Stimulated activated naive B cell treated with anti-CD40 and anti-IgM and Interleukin-4, amounts not matched to agents 10 μg/mL and 1 μg/mL and 100 μg/mL, for 72 hours (primary cell): Measurements from ENCODE around the gene MSH5.
A peak's percentile ranks its signal among the peaks of the same experiment; 100 is the strongest.

Experiments
- ATAC-seq, 2 donors: fragments of 150-1000 bp; cut with Tn5 transposase; replicated peaks; 2 replicates each; pipeline ENCODE4 v1.10.0; 2021; ENCODE audit warnings: moderate library complexity in 1 of 2
- DNase-seq: peaks from one replicate; pipeline ENCODE4 v3.0.0; 2021
- H3K27ac Mint-ChIP-seq: one replicate; pipeline ENCODE4 v1.8.0; 2022; ENCODE audit warnings: mild to moderate bottlenecking, mixed read lengths
- H3K27me3 Mint-ChIP-seq, 2 donors: one replicate each; pipeline ENCODE4 v1.8.0; 2022; ENCODE audit warnings: mixed read lengths in 2 of 2
- H3K36me3 Mint-ChIP-seq, 2 donors: one replicate each; pipeline ENCODE4 v1.8.0; 2022; ENCODE audit warnings: mixed read lengths in 2 of 2, mild to moderate bottlenecking in 1 of 2
- H3K4me1 Mint-ChIP-seq, 2 donors: one replicate each; pipeline ENCODE4 v1.8.0; 2022; ENCODE audit warnings: mixed read lengths in 2 of 2, mild to moderate bottlenecking in 1 of 2
- H3K4me3 Mint-ChIP-seq, 2 donors: one replicate each; pipeline ENCODE4 v1.8.0; 2022; ENCODE audit warnings: mild to moderate bottlenecking in 2 of 2, mixed read lengths in 2 of 2, moderate library complexity in 1 of 2
- H3K9me3 Mint-ChIP-seq, 2 donors: one replicate each; pipeline ENCODE4 v1.8.0; 2022; ENCODE audit warnings: mixed read lengths in 2 of 2, mild to moderate bottlenecking in 1 of 2

The MSH5 gene

GRCh38 chr6:31720196-31720770 is 19.5 kb upstream of the MSH5 start:
- Mint-ChIP-seq H3K9me3 (no peaks in the 10 kb centered on the region), H3K4me1 (peaks cover 10 to 13% of the 10 kb centered on the region in 2 donors), H3K4me3 (no peak overlapping the region), H3K36me3 (peaks cover 0 to 2% of the 10 kb centered on the region in 2 donors), H3K27ac (no peak overlapping the region), H3K27me3 (no peaks in the 10 kb centered on the region)
- DNase-seq (no peak), ATAC-seq (no peak)

DNA sequence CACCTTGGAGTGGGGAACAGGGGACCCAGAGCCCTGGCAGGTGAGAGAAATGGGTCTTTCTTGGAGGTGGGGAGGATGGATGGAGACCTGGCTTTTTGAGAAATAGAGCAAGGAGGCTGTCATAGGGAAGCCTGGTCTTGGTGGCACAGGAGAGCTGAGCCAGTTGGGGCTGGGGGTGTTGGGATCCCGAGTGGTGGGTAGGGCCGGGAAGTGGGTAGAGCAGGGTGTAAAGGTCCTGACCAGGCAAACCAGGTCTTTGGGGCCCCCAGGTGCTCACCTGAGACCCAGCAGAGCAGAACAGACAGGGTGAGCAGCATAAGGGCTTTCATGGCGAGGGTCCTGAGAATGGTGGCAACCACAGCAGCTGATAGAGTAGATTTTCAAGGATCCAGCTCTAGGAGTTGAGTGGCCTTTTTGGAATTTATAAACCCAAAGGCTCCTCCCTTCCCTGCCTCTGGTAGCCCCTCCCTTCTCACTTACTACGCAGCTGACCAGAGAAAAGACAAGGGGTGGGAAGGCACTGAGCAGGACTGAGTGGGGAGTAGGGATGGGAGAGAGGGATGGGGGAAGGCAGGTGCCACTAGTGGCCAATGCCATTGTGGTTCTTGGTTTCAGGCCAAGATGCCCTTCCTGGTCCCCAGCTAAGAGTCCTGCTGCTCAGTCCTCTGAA is 18.3 kb upstream of the MSH5 start, which contains the start of gene LY6G6C:
LY6G6C (minus strand) TSS at position 396 of the 670 bp plus-strand sequence; CDS start at position 329, 67 bp downstream.
- H3K27me3 Mint-ChIP-seq: no peaks in the 10 kb centered on the region
- H3K27ac Mint-ChIP-seq: no peak within 1 kb of the TSS
- ATAC-seq: no peak
- peaks cover 20 to 25% of the 10 kb centered on the region in 2 donors for H3K4me1 Mint-ChIP-seq
- no peaks in the 10 kb centered on the region for H3K9me3 Mint-ChIP-seq
- H3K4me3 Mint-ChIP-seq: no peak within 1 kb of the TSS
- peaks cover 9 to 10% of the 10 kb centered on the region in 2 donors for H3K36me3 Mint-ChIP-seq
- DNase-seq: no peak

- peaks cover 16 to 17% of the 10 kb centered on the region in 2 donors for H3K36me3 Mint-ChIP-seq
- no peaks in the 10 kb centered on the region for H3K27me3 Mint-ChIP-seq
- DNase-seq (no peak), ATAC-seq (no peak)
- no peak overlapping the region for H3K27ac Mint-ChIP-seq
- H3K9me3 Mint-ChIP-seq: no peaks in the 10 kb centered on the region
- H3K4me3 Mint-ChIP-seq: no peak overlapping the region
- peaks cover 27 to 32% of the 10 kb centered on the region in 2 donors for H3K4me1 Mint-ChIP-seq
These were observed 17.6 kb upstream of the MSH5 start for GRCh38 chr6:31722173-31722572.

DNA sequence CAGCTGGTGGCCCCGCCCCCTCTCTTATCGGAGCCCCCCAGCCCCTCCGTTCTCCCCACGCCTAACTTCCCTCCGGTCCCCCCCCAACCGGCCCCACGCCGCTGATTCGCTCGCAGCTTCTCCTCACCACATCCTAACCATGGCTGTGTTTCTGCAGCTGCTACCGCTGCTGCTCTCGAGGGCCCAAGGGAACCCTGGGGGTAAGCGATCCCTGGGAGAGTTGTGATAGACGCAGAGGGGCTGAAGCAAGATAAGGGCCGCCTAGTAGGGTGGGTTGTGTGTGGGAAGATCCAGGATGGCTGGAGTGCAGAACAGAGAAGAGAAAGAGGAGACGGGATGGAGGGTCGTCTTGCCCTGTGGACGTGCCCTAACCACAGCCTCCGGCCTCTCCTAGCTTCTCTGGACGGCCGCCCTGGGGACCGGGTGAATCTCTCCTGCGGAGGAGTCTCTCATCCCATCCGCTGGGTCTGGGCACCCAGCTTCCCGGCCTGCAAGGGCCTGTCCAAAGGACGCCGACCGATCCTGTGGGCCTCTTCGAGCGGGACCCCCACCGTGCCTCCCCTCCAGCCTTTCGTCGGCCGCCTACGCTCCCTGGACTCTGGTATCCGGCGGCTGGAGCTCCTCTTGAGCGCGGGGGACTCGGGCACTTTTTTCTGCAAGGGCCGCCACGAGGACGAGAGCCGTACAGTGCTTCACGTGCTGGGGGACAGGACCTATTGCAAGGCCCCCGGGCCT is 16.4 kb upstream of the MSH5 start, which contains the start of gene MPIG6B:
MPIG6B (plus strand) TSS at position 129 of the 735 bp plus-strand sequence; CDS start at position 140, 11 bp downstream.
- H3K27me3 Mint-ChIP-seq: no peaks in the 10 kb centered on the region
- ATAC-seq (no peak), DNase-seq (no peak)
- peaks cover 38 to 44% of the 10 kb centered on the region in 2 donors for H3K4me1 Mint-ChIP-seq
- peak within 1 kb of the TSS; percentile 10 to 50 for H3K4me3 Mint-ChIP-seq
- peak within 1 kb of the TSS; percentile 78 for H3K27ac Mint-ChIP-seq
- H3K9me3 Mint-ChIP-seq: no peaks in the 10 kb centered on the region
- peaks cover 24% of the 10 kb centered on the region in 2 donors for H3K36me3 Mint-ChIP-seq

DNA sequence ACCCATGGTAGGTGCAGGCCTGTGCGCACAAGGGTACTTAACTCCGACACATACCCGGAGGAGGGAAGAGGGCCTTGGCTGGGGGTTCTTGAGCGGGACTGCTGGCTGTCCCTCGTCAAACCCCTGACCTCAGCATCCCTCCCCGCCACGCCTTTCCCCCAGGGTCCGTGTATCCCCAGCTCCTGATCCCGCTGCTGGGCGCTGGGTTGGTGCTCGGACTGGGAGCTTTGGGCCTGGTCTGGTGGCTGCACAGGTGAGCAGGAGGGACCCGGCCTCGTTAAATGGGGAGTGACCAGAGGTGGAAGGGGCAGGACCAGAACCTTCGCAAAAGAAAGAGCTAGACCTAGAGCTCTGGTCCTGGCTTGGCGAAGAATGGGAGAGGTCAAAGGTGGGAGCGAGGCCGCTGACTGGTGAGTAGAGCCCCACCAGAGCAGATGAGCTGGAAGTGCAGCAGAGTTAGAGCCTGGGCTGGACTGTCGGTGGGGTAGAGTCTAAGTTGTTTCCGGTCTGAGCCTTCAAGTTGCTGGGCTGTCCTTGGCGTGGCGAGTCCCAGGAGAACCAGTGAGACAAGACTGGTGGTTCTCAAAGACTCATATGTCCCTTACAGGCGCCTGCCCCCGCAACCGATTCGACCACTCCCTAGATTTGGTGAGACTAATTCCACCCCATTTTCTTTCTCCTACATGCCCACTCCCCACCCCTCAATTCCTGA is 15.7 kb upstream of the MSH5 start:
- H3K27ac Mint-ChIP-seq: peak overlapping the region; percentile 78
- peaks cover 45 to 51% of the 10 kb centered on the region in 2 donors for H3K4me1 Mint-ChIP-seq
- H3K27me3 Mint-ChIP-seq: no peaks in the 10 kb centered on the region
- H3K9me3 Mint-ChIP-seq: no peaks in the 10 kb centered on the region
- DNase-seq (no peak), ATAC-seq (no peak)
- no peak overlapping the region for H3K4me3 Mint-ChIP-seq
- peaks cover 29% of the 10 kb centered on the region in 2 donors for H3K36me3 Mint-ChIP-seq

DNA sequence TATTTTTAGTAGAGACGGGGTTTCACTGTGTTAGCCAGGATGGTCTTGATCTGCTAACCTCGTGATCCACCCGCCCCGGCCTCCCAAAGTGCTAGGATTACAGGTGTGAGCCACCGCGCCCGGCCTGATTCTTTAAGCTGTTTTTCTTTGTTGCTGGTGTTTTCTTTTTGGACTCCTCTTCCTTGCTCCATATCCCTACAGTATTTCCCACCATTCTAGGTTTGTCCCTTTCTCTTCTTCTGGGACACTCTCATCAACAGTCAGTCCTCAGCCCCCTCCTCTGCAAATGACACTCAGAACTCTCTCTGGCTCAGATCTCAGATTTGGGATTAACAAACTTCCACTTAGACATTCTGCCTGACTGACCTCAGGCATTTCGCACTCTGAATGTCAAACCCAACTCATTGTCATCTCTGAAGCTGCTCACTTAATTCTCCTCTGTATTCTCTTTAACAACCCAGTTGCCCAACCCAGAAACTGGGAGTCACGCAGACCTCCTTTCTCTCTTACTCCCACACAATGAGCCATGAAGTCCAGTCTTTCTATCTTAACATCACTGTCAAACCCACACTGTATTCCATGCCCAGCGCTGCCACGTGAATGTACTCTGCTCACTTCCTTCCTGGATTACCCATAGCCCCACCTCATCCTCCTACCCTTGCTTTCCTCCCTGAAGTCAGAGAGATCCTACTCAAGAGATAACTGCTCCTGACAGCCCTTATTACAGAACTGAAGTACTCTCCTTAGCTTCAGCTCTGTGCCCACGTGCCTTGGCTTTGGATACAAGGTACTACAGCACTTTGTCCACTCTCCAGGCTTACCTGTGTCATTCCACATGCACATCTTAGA is 14.1 kb upstream of the MSH5 start:
- Mint-ChIP-seq H3K36me3 (peaks cover 35 to 42% of the 10 kb centered on the region in 2 donors), H3K9me3 (no peaks in the 10 kb centered on the region), H3K4me1 (peaks cover 58 to 65% of the 10 kb centered on the region in 2 donors), H3K4me3 (no peak overlapping the region), H3K27ac (peak overlapping the region; percentile 0), H3K27me3 (no peaks in the 10 kb centered on the region)
- no peak for ATAC-seq
- no peak for DNase-seq

- Mint-ChIP-seq H3K4me1 (peaks cover 58 to 78% of the 10 kb centered on the region in 2 donors), H3K36me3 (peaks cover 39 to 51% of the 10 kb centered on the region in 2 donors), H3K9me3 (no peaks in the 10 kb centered on the region), H3K27ac (peak overlapping the region; percentile 98), H3K4me3 (peak overlapping the region; percentile 75 to 97), H3K27me3 (no peaks in the 10 kb centered on the region)
- peak; percentile 80 for DNase-seq
- peak; percentile 85 to 88 for ATAC-seq
These were observed 12.6 kb upstream of the MSH5 start for GRCh38 chr6:31727034-31727716.

- peak overlapping the region; percentile 95 to 97 for H3K4me3 Mint-ChIP-seq
- DNase-seq (no peak), ATAC-seq (no peak)
- no peaks in the 10 kb centered on the region for H3K27me3 Mint-ChIP-seq
- H3K36me3 Mint-ChIP-seq: peaks cover 39 to 51% of the 10 kb centered on the region in 2 donors
- no peaks in the 10 kb centered on the region for H3K9me3 Mint-ChIP-seq
- H3K4me1 Mint-ChIP-seq: peaks cover 57 to 79% of the 10 kb centered on the region in 2 donors
- H3K27ac Mint-ChIP-seq: peak overlapping the region; percentile 98
These were observed 11.8 kb upstream of the MSH5 start for GRCh38 chr6:31727717-31728671.

GRCh38 chr6:31728767-31729514 is 10.9 kb upstream of the MSH5 start, which contains the start of gene DDAH2:
Gene DDAH2, minus strand, starts transcription at chr6:31729299. Its CDS starts 138 bp downstream, at chr6:31729161.
- peak within 1 kb of the TSS; percentile 98 for H3K27ac Mint-ChIP-seq
- H3K4me3 Mint-ChIP-seq: peak within 1 kb of the TSS; percentile 95 to 97
- no peaks in the 10 kb centered on the region for H3K9me3 Mint-ChIP-seq
- H3K4me1 Mint-ChIP-seq: peaks cover 59 to 79% of the 10 kb centered on the region in 2 donors
- peaks cover 48 to 60% of the 10 kb centered on the region in 2 donors for H3K36me3 Mint-ChIP-seq
- ATAC-seq (peak; percentile 22 to 35), DNase-seq (no peak)
- no peaks in the 10 kb centered on the region for H3K27me3 Mint-ChIP-seq

GRCh38 chr6:31729515-31729978 is 10.3 kb upstream of the MSH5 start:
- H3K9me3 Mint-ChIP-seq: no peaks in the 10 kb centered on the region
- peak; percentile 68 for DNase-seq

DNA sequence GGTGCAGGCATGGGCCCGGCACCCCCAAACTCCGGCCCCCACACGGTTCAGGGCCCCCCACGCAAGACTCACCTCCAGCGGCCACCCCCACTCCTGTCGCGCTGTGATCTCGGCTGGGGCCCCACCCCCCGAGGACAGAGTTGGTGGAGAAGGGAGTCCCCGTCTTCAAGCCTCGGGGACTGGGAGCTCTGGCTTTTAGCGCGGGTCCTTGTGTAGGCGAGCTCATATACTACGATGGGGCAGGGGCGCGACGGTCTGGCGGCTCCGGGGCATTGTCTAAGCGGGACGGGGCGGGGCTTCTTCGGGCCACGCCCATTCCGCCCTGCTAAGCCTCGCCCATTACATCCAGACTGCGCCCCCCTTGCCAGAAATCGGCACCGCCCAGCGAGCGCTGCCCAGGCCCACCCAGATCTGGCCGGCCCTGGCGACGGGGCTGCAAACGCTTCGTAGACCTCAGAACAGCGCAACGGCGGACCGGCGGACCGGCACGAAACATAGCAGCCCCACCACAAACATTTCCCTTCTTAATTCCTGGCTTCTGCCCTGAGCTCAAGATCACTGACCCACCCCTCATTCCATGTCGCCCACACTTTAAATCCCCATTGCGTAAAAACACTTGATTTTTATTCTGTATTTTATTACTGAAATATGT is 9.7 kb upstream of the MSH5 start:
- Mint-ChIP-seq H3K36me3 (peaks cover 50 to 70% of the 10 kb centered on the region in 2 donors), H3K27me3 (no peaks in the 10 kb centered on the region), H3K27ac (peak overlapping the region; percentile 96), H3K4me3 (peak overlapping the region; percentile 95 to 97), H3K4me1 (peaks cover 63 to 83% of the 10 kb centered on the region in 2 donors), H3K9me3 (no peaks in the 10 kb centered on the region)
- DNase-seq: peak; percentile 62
- ATAC-seq: peak; percentile 41 to 63

More at GRCh38 chr6:31729515-31729978, 10.3 kb upstream of the MSH5 start:
- Mint-ChIP-seq H3K27me3 (no peaks in the 10 kb centered on the region), H3K4me3 (peak overlapping the region; percentile 95 to 97), H3K36me3 (peaks cover 48 to 65% of the 10 kb centered on the region in 2 donors), H3K27ac (peak overlapping the region; percentile 96), H3K4me1 (peaks cover 61 to 82% of the 10 kb centered on the region in 2 donors)
- peak; percentile 58 to 71 for ATAC-seq
